ENCODE data around the gene COL27A1.
"Not testable (repeated sequence)": the region's sequence is repeated elsewhere in the genome, so short reads cannot be mapped to it uniquely, and the experiment has no call there.

DNA sequence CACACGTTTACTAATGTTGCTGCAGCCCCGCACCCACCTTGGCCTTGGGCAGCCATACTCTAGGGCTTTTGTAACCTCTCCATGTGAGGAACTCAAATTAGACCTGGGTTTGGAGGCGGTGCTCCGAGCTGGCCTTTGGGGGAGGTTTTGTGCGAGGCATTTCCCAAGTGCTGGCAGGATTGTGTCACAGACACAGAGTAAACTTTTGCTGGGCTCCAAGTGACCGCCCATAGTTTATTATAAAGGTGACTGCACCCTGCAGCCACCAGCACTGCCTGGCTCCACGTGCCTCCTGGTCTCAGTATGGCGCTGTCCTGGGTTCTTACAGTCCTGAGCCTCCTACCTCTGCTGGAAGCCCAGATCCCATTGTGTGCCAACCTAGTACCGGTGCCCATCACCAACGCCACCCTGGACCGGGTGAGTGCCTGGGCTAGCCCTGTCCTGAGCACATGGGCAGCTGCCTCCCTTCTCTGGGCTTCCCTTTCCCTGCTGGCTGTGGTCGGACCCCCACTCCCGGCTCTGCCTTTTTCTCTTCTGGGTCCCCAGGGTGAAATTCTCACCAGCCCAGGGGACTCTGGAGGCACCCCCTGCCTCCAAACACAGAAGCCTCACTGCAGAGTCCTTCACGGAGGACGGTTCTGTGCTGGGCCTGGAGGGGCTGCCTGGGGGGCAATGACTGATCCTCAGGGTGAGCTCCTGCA lies 167.6 kb downstream of the COL27A1 start, which contains the start of gene ORM1:
- TF ChIP-seq, protein P1, sequence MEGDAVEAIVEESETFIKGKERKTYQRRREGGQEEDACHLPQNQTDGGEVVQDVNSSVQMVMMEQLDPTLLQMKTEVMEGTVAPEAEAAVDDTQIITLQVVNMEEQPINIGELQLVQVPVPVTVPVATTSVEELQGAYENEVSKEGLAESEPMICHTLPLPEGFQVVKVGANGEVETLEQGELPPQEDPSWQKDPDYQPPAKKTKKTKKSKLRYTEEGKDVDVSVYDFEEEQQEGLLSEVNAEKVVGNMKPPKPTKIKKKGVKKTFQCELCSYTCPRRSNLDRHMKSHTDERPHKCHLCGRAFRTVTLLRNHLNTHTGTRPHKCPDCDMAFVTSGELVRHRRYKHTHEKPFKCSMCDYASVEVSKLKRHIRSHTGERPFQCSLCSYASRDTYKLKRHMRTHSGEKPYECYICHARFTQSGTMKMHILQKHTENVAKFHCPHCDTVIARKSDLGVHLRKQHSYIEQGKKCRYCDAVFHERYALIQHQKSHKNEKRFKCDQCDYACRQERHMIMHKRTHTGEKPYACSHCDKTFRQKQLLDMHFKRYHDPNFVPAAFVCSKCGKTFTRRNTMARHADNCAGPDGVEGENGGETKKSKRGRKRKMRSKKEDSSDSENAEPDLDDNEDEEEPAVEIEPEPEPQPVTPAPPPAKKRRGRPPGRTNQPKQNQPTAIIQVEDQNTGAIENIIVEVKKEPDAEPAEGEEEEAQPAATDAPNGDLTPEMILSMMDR (IDR thresholded peaks at IDR 0.05), result not testable (repeated sequence)
- not testable (repeated sequence) for TF ChIP-seq USF2 (IDR thresholded peaks at IDR 0.05; ENCODE audit: borderline replicate concordance, low read depth, low read length); TCF12 (IDR thresholded peaks at IDR 0.05); EP300 (IDR thresholded peaks at IDR 0.05; ENCODE audit: borderline replicate concordance in 1 of 2, low read depth in 1 of 2, low read length in 1 of 2); RAD21 (IDR thresholded peaks at IDR 0.05; ENCODE audit: low read length); JUND (IDR thresholded peaks at IDR 0.05); REST (IDR thresholded peaks at IDR 0.05; ENCODE audit: low read depth, low read length); RFX5 (IDR thresholded peaks at IDR 0.05; ENCODE audit: low read length); POLR2AphosphoS5 (IDR thresholded peaks at IDR 0.05; ENCODE audit: low read depth, low read length); SMC3 (IDR thresholded peaks at IDR 0.05; ENCODE audit: low read depth, low read length); MAX (IDR thresholded peaks at IDR 0.05; ENCODE audit: low read depth); GABPA (IDR thresholded peaks at IDR 0.05; ENCODE audit: low read depth)
- TF ChIP-seq, protein P2, sequence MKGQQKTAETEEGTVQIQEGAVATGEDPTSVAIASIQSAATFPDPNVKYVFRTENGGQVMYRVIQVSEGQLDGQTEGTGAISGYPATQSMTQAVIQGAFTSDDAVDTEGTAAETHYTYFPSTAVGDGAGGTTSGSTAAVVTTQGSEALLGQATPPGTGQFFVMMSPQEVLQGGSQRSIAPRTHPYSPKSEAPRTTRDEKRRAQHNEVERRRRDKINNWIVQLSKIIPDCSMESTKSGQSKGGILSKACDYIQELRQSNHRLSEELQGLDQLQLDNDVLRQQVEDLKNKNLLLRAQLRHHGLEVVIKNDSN (IDR thresholded peaks at IDR 0.05; ENCODE audit: borderline replicate concordance, low read depth), result not testable (repeated sequence)
